ELR (cell line): ENCODE results near the gene TEX261.
A peak's percentile ranks its signal among the peaks of the same experiment; 100 is the strongest.

ENCODE experiments used
- DNase-seq: peaks from one replicate; pipeline ENCODE4 v3.0.0-alpha.2; 2015; ENCODE audit warnings: low read depth

Gene TEX261

DNA sequence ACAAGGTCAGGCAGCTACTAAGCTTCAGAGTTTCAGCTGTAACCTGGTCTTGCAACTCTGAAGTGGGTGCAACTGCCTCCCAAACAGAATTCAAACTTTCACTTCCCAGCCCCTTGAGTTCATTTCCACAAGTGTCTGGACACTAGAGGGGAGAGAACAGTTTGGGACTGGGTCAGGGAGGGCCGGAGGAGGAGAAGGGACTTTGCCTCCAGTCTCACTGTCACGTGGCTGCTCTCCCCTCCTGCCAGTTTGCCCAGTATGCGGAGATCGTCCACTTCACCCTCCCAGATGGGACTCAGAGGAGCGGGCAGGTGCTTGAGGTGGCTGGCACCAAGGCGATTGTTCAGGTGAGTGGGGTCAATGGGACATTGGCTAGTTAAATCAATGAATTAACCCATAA lies 36.9 kb downstream of the TEX261 start:
- no peak for DNase-seq

DNA sequence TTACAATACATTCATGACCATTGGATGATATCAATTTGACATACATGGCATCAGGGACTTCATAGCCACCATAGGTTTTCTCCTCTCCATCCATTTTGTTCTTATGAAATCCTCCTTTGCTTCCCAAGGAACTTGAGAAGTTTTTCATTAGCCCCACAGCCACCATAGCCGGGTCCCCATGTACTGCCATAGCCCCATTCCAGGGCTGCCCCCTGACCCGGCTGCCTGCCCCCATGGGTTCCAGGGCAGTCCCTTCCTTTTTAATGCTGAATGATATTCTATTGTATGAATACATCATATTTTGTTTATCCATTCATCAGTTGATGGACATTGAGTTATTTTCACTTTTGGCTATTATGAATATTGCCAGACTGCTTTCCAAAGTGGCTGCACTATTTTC lies 38.5 kb downstream of the TEX261 start:
- no peak for DNase-seq

DNA sequence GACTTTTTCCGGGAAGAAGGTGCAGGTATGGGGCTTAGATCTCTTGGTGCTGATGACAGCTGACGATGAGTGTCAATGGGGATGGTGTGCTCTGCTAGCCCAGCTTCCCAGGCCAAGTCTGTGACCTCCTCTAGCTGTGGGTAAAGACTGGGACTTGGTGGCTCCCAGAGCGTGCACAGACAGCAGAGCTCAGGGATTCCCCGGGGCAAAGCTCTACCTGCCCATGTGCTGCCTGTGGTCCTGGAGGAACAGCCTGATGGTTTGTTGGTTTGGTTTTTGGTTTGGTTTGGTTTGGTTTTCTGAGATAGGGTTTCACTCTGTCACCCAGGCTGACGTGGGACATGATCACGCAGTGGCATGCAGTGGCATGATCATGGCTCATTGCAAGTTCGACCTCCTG lies 39.8 kb downstream of the TEX261 start:
- no peak for DNase-seq

GRCh38 chr2:70949086-70949485 lies 45.6 kb downstream of the TEX261 start:
- DNase-seq = no peak

- peak; percentile 86 for DNase-seq
Observed at GRCh38 chr2:70948337-70949003, 46.2 kb downstream of the TEX261 start.

GRCh38 chr2:70947556-70948184 lies 47.0 kb downstream of the TEX261 start:
- DNase-seq = peak; percentile 85

DNA sequence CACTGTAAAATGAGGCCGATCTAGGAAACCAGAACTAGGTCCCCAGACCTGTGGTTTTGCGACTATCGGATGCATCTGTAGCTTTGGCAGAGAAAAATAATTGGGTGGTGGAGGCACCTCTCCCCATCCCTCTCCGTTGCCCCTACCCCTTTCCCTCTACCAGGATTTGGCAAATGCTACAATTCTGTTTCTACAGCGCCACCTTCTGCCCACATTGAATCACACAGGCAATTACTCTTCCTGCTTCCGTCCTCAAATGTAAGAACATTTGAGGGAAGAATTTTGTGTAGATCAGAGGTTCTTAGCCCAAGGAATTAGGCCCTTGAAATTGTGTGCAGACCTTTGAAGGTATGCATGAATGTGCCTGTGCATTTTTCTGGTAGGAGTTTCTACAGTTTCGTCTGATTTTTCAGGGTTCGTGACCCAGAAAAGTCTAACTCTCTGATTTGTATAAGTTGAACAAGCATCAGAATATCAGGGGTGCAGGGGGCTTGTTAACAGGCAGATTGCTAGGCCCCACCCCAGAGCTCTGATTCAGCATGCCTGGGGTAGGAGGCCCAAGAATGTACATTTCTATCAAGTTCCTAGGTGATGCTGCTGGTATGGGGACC lies 47.7 kb downstream of the TEX261 start:
- DNase-seq = peak; percentile 66

DNA sequence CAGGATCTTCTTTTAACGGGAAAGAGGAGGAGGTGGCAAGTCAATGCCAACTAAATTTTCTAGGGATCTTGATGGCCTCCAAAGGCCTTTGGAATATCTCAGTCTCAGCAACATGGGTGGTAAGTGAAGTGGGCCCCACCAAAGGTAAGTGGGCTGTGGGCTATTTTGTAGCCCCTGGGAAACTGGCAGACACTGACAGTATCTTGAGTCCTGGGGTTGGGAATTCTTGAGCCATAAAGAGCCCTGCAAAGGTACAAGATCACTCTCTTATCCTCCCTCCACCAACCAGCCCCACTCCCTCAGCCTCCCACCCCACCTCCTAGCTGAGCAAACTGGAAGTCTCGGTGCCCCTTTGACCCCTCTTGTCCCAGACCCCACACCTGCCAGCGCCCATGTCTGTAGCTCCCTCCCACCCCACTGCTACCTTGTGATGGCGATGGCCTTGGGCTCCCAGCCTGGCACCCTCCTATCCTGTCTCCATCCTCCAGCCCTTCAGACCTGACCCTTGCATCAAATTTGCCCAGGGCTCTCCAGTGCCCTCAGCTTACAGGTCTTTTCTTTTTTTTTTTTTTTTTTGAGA lies 50.5 kb downstream of the TEX261 start:
- DNase-seq = no peak

DNA sequence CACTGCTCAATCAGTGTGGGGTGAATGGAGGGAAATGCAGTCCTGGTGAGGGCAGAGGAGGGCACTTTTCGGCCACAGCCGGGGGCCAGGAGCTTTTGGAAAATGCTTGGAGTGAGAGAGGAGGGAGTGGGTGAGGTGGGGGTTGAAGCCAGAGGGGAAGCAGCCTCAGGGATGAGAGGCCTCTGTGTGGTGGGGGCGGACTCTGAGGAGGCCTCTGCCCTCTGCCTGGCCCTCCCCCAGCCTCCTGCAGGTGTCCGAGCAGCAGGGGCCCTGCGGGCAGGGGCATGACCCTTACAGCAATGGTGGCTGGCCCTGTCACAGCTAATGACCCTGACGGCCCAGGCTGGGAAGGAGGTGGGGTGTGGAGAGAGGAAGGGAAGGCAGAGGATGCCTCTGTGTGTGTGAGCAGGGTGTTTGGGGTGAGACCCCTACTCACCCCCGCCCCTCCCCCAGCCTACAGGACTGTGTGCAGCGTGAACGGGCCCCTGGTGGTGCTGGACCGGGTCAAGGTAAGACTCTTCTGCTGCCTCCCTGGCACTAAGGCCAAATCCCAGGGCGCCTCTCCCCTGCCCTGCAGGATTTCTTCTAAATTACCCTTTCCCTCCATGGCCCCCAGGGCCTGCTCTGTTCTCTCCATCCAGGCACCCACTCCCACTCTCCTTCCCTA lies 51.3 kb downstream of the TEX261 start:
- no peak for DNase-seq

DNA sequence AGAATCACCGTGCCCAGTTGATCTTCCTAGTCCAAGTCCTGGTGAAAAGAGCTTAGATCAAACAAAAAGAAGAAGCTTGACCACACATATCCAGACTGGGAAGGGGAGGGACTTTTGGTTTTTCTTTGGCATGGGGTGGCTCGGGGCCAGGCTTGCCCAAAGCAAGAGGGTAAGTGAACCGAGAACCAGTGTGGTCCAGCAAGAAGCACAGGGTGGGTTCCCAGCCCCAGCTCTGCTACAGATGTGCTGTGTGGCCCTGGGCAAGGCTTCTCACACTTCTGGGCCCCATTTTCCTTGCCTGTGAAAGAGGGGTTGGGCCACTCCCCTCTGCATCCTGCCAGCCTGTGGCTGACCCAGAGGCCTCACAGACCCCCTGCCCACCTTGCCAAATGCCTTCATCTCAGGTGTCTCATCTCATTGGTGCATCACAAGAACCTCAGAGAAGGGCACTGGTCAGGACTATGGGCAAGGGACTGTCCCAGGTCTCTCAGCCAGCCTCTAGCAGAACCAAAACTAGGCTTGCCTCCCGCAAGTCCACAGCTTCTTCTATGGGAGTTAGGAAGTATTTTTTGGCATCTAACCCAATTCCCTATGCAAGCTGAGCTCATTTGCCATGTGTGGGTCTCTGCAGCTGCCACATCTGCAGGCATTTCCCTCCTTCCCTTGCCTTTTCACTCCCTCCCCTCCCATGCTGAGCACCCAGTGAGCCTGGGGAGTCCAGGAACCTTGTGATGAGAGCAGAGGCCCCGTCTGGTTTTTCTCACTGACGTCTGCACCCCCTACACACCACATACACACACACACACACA lies 52.1 kb downstream of the TEX261 start:
- no peak for DNase-seq

DNA sequence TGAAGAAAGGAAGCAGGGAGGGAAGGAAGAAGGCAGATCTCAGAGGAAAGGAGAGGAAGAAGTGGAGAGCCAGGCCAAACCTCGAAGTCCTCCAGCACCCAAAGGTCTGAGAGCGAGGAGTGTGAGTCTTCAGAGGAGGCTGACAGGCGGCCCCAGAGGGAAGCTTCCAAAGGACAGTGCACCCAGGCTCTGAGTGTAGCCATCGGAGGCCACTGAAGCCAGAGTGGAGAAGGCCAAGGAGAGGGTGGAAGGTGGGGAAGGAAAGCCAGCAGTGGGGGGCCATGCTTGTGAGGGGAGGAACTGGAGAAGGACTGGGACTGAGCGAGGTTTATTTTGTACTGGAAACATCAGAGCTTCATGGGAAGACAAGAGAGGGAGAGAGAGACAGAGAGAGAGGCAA lies 53.0 kb downstream of the TEX261 start:
- DNase-seq = no peak

DNA sequence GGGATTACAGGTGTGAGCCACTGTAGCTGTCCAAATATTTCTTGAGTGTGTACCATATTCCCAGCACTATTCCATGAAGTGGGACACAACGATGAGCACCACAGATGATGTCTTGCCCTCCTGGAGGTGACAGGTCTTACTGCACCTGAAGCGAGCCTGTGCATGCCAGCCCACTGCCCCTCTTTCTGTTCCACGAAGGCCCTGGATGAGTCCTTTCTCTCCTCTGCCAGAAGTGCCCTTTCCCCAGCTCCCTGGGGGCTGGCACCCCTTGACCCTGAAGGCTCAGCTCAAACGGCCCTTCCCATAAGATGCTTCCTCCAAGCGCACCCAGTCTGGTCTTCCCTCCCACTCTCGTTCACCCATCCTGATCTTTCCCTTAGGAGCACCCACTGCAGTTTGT lies 53.5 kb downstream of the TEX261 start:
- DNase-seq = no peak

- DNase-seq = no peak
Observed at GRCh38 chr2:70939839-70940580, 54.7 kb downstream of the TEX261 start.

DNA sequence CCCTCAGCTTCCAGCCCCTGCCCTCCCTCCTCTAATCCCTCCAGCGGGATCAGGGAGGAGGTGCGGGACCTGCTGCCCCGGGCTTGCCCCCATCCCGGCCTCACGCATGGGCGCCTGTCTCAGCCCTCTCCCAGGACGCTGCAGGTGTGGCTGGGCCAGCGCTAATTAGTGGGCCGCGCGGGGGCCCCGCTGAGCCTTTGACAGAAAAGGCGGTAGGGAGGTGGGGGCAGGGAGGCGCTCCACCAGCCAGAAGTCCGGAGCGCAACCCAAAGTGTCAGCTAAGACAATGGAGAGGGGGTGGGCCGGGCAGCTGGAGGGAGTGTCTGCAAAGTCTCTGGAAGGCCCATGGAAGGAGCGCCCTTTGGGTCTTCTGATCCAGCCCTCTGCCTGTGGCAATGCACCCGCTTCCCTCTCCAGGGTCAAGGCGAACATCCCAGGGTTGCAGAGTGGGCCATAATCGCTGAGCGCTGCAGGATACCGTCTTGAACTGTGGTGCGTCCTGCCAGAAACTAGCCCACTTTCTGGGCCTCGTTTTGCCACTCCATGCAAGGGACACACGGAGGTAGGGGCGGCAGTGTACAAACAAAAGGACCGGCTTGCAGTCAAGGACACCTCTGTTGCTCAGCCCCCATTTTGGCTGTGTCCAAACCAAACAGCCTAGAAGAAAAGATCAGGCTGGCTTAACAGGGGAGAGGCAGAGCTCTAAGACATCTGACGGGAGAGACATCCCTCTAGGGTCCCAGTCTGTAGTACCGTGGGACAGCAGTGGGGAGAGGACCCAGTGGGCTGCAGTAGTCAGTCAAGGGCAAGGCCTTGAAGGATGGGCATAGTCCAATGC lies 55.5 kb downstream of the TEX261 start:
- DNase-seq = no peak

DNA sequence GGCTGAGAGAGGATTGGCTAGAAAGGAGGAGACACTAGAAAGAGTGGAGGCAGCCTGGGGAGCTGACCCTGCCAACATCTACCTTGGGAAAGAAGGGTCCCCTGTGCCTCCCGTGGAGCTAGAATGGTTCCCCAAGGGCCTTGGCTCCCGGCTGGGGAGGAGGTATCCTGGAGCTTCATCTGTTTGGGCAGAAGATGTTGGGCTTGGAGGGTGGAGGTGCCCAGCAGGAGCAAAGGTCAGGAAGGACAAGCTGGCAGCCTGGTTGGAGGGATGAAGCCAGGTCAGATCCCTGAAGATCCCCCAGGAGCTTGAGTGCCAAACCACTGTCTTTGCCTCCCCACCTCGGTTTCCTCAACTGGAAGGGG lies 56.1 kb downstream of the TEX261 start:
- DNase-seq = no peak

DNA sequence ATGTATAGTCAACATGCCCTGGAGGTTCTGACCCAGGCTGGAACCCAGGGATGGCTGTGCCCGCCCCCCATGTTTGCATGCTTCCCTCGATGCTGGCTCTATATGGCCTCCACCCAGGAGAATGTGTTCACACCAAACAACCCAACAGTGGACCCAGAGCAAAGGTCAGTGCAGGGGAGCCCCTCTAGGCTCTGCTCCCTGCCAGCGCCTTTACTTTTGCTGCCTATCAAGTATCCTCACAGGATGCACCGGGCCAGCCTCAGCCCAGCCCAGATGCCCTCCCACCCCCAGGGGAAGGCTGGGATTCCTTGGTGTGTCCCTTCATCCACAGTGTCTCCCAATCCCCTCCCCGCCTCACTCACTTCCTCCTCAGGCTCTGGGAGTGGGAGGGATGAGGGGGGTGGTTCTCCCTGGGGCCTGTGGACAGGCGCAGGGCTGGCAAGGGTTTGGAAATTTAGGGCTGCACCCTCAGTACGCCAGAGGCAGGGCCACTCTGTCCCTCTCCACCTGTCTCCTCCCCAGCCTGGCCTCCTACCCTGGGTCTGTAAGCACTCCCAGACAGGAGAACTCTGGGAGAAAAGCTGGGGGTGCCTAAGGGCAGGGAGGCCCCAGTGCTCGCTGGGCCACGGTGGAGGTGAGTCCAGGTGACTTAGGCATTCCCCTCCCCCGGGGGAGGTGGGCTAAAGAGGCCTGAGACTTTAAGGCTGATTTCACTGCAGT lies 56.6 kb downstream of the TEX261 start:
- DNase-seq = no peak

GRCh38 chr2:70936979-70937811 lies 57.5 kb downstream of the TEX261 start:
- DNase-seq = no peak

- no peak for DNase-seq
Observed at GRCh38 chr2:70936165-70936978, 58.3 kb downstream of the TEX261 start.
